Endodermal cell (in vitro differentiated cells): ENCODE results near the gene CDK7. TPM values are rescaled to one million over a fixed set of nuclear protein-coding genes. Genes with fewer than 3 reads are reported as not detected.

Experiments
- DNase-seq: peaks from one replicate; pipeline ENCODE4 v3.0.0-alpha.2; 2017
- H3K27ac ChIP-seq: 2 replicates; pipeline ENCODE4 v1.5.1; 2013; ENCODE audit warnings: mild to moderate bottlenecking, low read depth, low read length, moderate library complexity
- H3K27me3 ChIP-seq: 2 replicates; pipeline ENCODE4 v1.6.1; 2013; ENCODE audit warnings: mild to moderate bottlenecking, low read length, moderate library complexity; ENCODE audit not compliant: insufficient read depth, control insufficient read depth, poor library complexity, severe bottlenecking
- H3K36me3 ChIP-seq: 2 replicates; pipeline ENCODE4 v1.7.0; 2013; ENCODE audit warnings: mild to moderate bottlenecking, low read length, moderate library complexity; ENCODE audit not compliant: control insufficient read depth, insufficient read depth
- H3K4me1 ChIP-seq: one replicate; pipeline ENCODE4 v1.7.0; 2013; ENCODE audit warnings: low read length; ENCODE audit not compliant: control insufficient read depth, insufficient read depth
- H3K4me3 ChIP-seq: 2 replicates; pipeline ENCODE4 v1.5.1; 2013; ENCODE audit warnings: mild to moderate bottlenecking, low read length, moderate library complexity
- H3K9ac ChIP-seq: 2 replicates; pipeline ENCODE4 v1.6.1; 2013; ENCODE audit warnings: mild to moderate bottlenecking, low read length, moderate library complexity; ENCODE audit not compliant: poor library complexity, severe bottlenecking; ENCODE audit errors: extremely low read depth
- H3K9me3 ChIP-seq: 2 replicates; pipeline ENCODE4 v1.6.1; 2013; ENCODE audit warnings: mild to moderate bottlenecking, low read length, moderate library complexity; ENCODE audit not compliant: control insufficient read depth
- H3K27ac Mint-ChIP-seq: 2 replicates; pipeline ENCODE4 v1.8.0; 2020; ENCODE audit warnings: mixed read lengths
- H3K27me3 Mint-ChIP-seq: 2 replicates; pipeline ENCODE4 v1.8.0; 2021; ENCODE audit warnings: mild to moderate bottlenecking, mixed read lengths; ENCODE audit not compliant: insufficient read depth
- H3K36me3 Mint-ChIP-seq: 2 replicates; pipeline ENCODE4 v1.8.0; 2020; ENCODE audit warnings: low read depth, mixed read lengths
- H3K4me1 Mint-ChIP-seq: 2 replicates; pipeline ENCODE4 v1.8.0; 2020; ENCODE audit warnings: mixed read lengths
- H3K4me3 Mint-ChIP-seq: 2 replicates; pipeline ENCODE4 v1.8.0; 2020; ENCODE audit warnings: mild to moderate bottlenecking, moderate library complexity, mixed read lengths
- H3K9me3 Mint-ChIP-seq: 2 replicates; pipeline ENCODE4 v1.8.0; 2020; ENCODE audit warnings: mild to moderate bottlenecking, mixed read lengths
- WGBS, 2 experiments: methylation state at CpG; one replicate each; pipeline versions ENCODE4 v1.1.5 to v1.1.7; 2013; ENCODE audit warnings: missing lambda C conversion rate in 2 of 2, mixed read lengths in 1 of 2; ENCODE audit not compliant: insufficient coverage in 1 of 2, insufficient read length in 1 of 2; 5-methylcytosine and 5-hydroxymethylcytosine counted together
- total RNA-seq, 2 donors: library from RNA; stranded (reverse); fragmentation: NEBNext Ultra II Directional in 1 of 2; extraction: Animal tissue kit (Norgen Biotek cat#: 25700) in 1 of 2; gene quantifications; 2 replicates in 1 of 2; 3 replicates in 1 of 2; pipeline ENCODE4 v1.2.1, GENCODE V29; 2021
- TF ChIP-seq, protein P1 (sequence below): fragments of 200-600 bp; sonication (generic); conservative IDR thresholded peaks from 2 replicates; pipeline ENCODE4 v1.5.0; 2021; ENCODE audit warnings: antibody characterized with exemption, mild to moderate bottlenecking

Gene CDK7
- total RNA-seq, 2 donors from 2014 or later, result 49.7 to 52.0 TPM

GRCh38 chr5:69295088-69295754 lies 60.5 kb downstream of the CDK7 start:
- Histone ChIP-seq H3K27me3 (no peaks in the 10 kb centered on the region), H3K9ac (no peak overlapping the region), H3K9me3 (no peaks in the 10 kb centered on the region), H3K4me1 (peaks cover 8% of the 10 kb centered on the region), H3K27ac (no peak overlapping the region), H3K4me3 (no peak overlapping the region), H3K36me3 (no peaks in the 10 kb centered on the region)
- Mint-ChIP-seq H3K4me1 (peaks cover 33% of the 10 kb centered on the region), H3K27me3 (no peaks in the 10 kb centered on the region), H3K9me3 (no peaks in the 10 kb centered on the region), H3K27ac (peak overlapping the region; percentile 31), H3K4me3 (no peak overlapping the region), H3K36me3 (no peaks in the 10 kb centered on the region)
- peak; percentile 48 for DNase-seq
- TF ChIP-seq, protein P1, sequence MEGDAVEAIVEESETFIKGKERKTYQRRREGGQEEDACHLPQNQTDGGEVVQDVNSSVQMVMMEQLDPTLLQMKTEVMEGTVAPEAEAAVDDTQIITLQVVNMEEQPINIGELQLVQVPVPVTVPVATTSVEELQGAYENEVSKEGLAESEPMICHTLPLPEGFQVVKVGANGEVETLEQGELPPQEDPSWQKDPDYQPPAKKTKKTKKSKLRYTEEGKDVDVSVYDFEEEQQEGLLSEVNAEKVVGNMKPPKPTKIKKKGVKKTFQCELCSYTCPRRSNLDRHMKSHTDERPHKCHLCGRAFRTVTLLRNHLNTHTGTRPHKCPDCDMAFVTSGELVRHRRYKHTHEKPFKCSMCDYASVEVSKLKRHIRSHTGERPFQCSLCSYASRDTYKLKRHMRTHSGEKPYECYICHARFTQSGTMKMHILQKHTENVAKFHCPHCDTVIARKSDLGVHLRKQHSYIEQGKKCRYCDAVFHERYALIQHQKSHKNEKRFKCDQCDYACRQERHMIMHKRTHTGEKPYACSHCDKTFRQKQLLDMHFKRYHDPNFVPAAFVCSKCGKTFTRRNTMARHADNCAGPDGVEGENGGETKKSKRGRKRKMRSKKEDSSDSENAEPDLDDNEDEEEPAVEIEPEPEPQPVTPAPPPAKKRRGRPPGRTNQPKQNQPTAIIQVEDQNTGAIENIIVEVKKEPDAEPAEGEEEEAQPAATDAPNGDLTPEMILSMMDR, result no peak
- 81 to 92% methylated on average over 4 to 9 of the region's 10 CpGs for WGBS, 2 experiments

DNA sequence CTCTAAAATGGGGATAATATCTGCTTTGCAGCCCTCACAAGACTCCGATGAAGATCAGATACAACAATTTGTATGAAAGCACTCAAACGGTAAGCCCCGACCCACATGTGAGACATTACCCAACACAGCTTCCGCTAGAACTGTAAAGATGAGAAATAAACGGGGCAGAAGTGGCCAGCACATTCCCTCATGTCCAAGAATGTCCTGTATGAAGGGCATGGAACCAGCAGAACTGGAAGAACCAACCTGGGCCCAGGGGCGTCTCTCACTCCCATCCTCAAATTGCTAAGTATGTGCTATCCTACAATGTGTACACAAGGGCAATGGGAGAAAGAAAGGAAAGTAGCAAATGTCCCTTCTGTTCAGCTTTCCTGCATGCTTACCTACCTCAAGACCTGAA lies 64.9 kb downstream of the CDK7 start:
- Mint-ChIP-seq H3K9me3 (no peaks in the 10 kb centered on the region), H3K4me1 (peaks cover 29% of the 10 kb centered on the region), H3K27ac (no peak overlapping the region), H3K4me3 (no peak overlapping the region), H3K27me3 (no peaks in the 10 kb centered on the region), H3K36me3 (peaks cover 1% of the 10 kb centered on the region)
- no peak overlapping the region for H3K4me3 ChIP-seq
- no peaks in the 10 kb centered on the region for H3K27me3 ChIP-seq
- no peak overlapping the region for H3K9ac ChIP-seq
- DNase-seq, result no peak
- no peaks in the 10 kb centered on the region for H3K9me3 ChIP-seq
- no peaks in the 10 kb centered on the region for H3K36me3 ChIP-seq
- TF ChIP-seq, protein P1, result no peak
- H3K4me1 ChIP-seq, result peaks cover 11% of the 10 kb centered on the region
- WGBS, 2 experiments, result 85 to 97% methylated on average over 6 of the region's 6 CpGs
- no peak overlapping the region for H3K27ac ChIP-seq

GRCh38 chr5:69300537-69301203 lies 66.0 kb downstream of the CDK7 start:
- H3K4me1 Mint-ChIP-seq, result peaks cover 19% of the 10 kb centered on the region
- DNase-seq, result peak; percentile 57
- TF ChIP-seq, protein P1, result no peak
- H3K36me3 Mint-ChIP-seq, result peaks cover 4% of the 10 kb centered on the region
- H3K9me3 Mint-ChIP-seq, result no peaks in the 10 kb centered on the region
- no peaks in the 10 kb centered on the region for H3K9me3 ChIP-seq
- no peak overlapping the region for H3K4me3 ChIP-seq
- no peaks in the 10 kb centered on the region for H3K27me3 ChIP-seq
- peak overlapping the region; percentile 82 for H3K27ac Mint-ChIP-seq
- no peaks in the 10 kb centered on the region for H3K27me3 Mint-ChIP-seq
- H3K36me3 ChIP-seq, result no peaks in the 10 kb centered on the region
- 72 to 85% methylated on average over 3 to 5 of the region's 5 CpGs for WGBS, 2 experiments
- peak overlapping the region; percentile 24 for H3K9ac ChIP-seq
- H3K4me1 ChIP-seq, result peaks cover 4% of the 10 kb centered on the region
- no peak overlapping the region for H3K27ac ChIP-seq
- H3K4me3 Mint-ChIP-seq, result peak overlapping the region; percentile 3
